Measurements from ENCODE around the gene OR2AT4.

DNA sequence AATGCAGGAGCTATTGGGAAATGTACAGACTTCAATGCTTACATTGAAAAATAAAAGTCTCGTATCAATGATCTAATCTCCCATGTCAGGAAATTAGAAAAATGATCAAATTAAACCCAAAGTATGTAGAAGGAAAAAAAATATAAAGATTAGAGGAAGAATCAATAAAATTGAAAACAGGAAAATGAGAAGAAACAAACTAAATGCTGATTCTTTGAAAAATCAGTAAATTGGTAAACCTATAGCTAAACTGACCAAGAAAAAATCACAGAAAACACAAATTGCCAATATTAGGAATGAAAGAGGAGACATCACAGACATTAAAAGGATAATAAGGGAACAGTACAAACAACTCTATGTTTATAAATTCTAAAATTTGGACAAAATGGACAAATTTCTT lies 11.8 kb downstream of the OR2AT4 start:
- TF ChIP-seq, protein P1, sequence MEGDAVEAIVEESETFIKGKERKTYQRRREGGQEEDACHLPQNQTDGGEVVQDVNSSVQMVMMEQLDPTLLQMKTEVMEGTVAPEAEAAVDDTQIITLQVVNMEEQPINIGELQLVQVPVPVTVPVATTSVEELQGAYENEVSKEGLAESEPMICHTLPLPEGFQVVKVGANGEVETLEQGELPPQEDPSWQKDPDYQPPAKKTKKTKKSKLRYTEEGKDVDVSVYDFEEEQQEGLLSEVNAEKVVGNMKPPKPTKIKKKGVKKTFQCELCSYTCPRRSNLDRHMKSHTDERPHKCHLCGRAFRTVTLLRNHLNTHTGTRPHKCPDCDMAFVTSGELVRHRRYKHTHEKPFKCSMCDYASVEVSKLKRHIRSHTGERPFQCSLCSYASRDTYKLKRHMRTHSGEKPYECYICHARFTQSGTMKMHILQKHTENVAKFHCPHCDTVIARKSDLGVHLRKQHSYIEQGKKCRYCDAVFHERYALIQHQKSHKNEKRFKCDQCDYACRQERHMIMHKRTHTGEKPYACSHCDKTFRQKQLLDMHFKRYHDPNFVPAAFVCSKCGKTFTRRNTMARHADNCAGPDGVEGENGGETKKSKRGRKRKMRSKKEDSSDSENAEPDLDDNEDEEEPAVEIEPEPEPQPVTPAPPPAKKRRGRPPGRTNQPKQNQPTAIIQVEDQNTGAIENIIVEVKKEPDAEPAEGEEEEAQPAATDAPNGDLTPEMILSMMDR (IDR thresholded peaks at IDR 0.05; ENCODE audit: low read length): no peak
- no peak for TF ChIP-seq EZH2 (optimal IDR thresholded peaks at IDR 0.05; ENCODE audit: low read depth, low read length)

All from MM.1S (cell line).